ENCODE results near the gene KRTAP10-7.

DNA sequence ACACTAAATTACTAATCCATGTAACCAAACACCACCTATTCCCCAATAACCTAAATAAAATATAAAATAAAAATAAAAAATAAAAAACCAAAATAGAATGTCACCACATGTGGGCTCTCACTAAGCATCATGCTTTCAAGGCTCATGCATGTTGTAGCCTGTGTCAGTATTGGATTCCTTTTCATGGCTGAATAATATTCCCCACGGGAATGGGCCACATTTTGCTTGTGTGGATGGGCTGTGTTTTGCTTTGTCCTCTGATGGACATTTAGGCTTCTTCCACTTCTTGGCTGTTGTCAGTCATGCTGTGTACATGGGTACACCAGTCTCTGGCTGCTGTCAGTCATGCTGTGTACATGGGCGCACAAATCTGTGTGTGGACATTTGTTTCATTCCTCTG is 11.3 kb upstream of the KRTAP10-7 start:
- TF ChIP-seq, protein P1, sequence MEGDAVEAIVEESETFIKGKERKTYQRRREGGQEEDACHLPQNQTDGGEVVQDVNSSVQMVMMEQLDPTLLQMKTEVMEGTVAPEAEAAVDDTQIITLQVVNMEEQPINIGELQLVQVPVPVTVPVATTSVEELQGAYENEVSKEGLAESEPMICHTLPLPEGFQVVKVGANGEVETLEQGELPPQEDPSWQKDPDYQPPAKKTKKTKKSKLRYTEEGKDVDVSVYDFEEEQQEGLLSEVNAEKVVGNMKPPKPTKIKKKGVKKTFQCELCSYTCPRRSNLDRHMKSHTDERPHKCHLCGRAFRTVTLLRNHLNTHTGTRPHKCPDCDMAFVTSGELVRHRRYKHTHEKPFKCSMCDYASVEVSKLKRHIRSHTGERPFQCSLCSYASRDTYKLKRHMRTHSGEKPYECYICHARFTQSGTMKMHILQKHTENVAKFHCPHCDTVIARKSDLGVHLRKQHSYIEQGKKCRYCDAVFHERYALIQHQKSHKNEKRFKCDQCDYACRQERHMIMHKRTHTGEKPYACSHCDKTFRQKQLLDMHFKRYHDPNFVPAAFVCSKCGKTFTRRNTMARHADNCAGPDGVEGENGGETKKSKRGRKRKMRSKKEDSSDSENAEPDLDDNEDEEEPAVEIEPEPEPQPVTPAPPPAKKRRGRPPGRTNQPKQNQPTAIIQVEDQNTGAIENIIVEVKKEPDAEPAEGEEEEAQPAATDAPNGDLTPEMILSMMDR (IDR thresholded peaks at IDR 0.05), result no peak
- TF ChIP-seq POLR2A (IDR thresholded peaks at IDR 0.05), result no peak
